Measurements from ENCODE around the gene PRR12. TPM values are rescaled to one million over a fixed set of nuclear protein-coding genes. Genes with fewer than 3 reads are reported as not detected.

PRR12 gene
- total and polyA plus RNA-seq, 9 of the 15 experiments (the other 6 are each of a cell fraction or from before 2014, with no cell fraction given) = 0.01 to 21.1 (median 0.98) TPM

- no peak for TF ChIP-seq ZNF165 (CRISPR knock-in tag; IDR thresholded peaks at IDR 0.05; ENCODE audit: borderline replicate concordance)
- TF ChIP-seq ZNF143 (CRISPR knock-in tag; IDR thresholded peaks at IDR 0.05) = no peak
- no peak for TF ChIP-seq RBM22 (IDR thresholded peaks at IDR 0.05; ENCODE audit: low read depth, low read length, poor library complexity, severe bottlenecking)
- TF ChIP-seq ELF1 (tag; IDR thresholded peaks at IDR 0.05) = peak; percentile 39; the same call in 1 of the 2 replicates
- TF ChIP-seq ZNF324 (CRISPR knock-in tag; IDR thresholded peaks at IDR 0.05) = no peak
- no peak for TF ChIP-seq ZBTB12 (CRISPR knock-in tag; IDR thresholded peaks at IDR 0.05)
- TF ChIP-seq ZNF384 (IDR thresholded peaks at IDR 0.05; ENCODE audit: low read depth, low read length) = peak; percentile 45; the same call in 1 of the 2 replicates
- TF ChIP-seq KLF10 (CRISPR knock-in tag; IDR thresholded peaks at IDR 0.05) = no peak
- TF ChIP-seq ZNF518B (CRISPR knock-in tag; IDR thresholded peaks at IDR 0.05) = no peak
- no peak for TF ChIP-seq SIRT6 (IDR thresholded peaks at IDR 0.05; ENCODE audit: low read depth, low read length)
- TF ChIP-seq ZNF584 (CRISPR knock-in tag; IDR thresholded peaks at IDR 0.05; ENCODE audit: low read depth) = no peak
- no peak for TF ChIP-seq ARID1B (IDR thresholded peaks at IDR 0.05)
- no peak for TF ChIP-seq RB1 (IDR thresholded peaks at IDR 0.05; ENCODE audit: low read depth)
- TF ChIP-seq ATF3 (IDR thresholded peaks at IDR 0.05) = no peak
- TF ChIP-seq ATF3 (CRISPR knock-in tag; conservative IDR thresholded peaks at IDR 0.05) = no peak
- 0 out of 2 replicates have a peak, but pooled peaks have one; percentile 20 for TF ChIP-seq POLR2G (IDR thresholded peaks at IDR 0.05; ENCODE audit: low read depth, low read length)
- no peak for TF ChIP-seq HMG20A (CRISPR knock-in tag; conservative IDR thresholded peaks at IDR 0.05)
- Histone ChIP-seq H3K27me3 (ENCODE audit: control insufficient read depth in 2 of 2, insufficient read depth in 2 of 2, low read length in 2 of 2) (no peaks in the 10 kb centered on the region), H3K79me2 (ENCODE audit: control insufficient read depth, insufficient read depth, low read length) (no peaks in the 10 kb centered on the region), H3K9ac (ENCODE audit: insufficient read depth in 1 of 2, low read depth in 2 of 2, low read length in 2 of 2) (no peak overlapping the region), H3K4me3 (no peak overlapping the region), H2AFZ (ENCODE audit: low read depth, low read length) (no peak overlapping the region), H4K20me1 (replicated peaks; ENCODE audit: control insufficient read depth, insufficient read depth, low read length) (no peaks in the 10 kb centered on the region), H3K4me1 (replicated peaks in 1 of 2; ENCODE audit: control insufficient read depth in 2 of 2, insufficient read depth in 2 of 2, low read length in 2 of 2) (peaks cover 6 to 13% of the 10 kb centered on the region in 2 experiments; a peak in 3 of 5 replicates), H3K36me3 (ENCODE audit: control insufficient read depth, insufficient read depth, low read length) (peaks cover 12% of the 10 kb centered on the region; the same call in 1 of the 3 replicates), H3K4me2 (ENCODE audit: insufficient read depth, low read length) (no peak overlapping the region), H3K27ac (ENCODE audit: extremely low read depth, low read depth, low read length) (no peak overlapping the region), H3K9me3 (replicated peaks; ENCODE audit: control insufficient read depth, insufficient read depth, low read depth, low read length) (no peaks in the 10 kb centered on the region), H3K9me1 (ENCODE audit: control insufficient read depth, insufficient read depth, low read length) (no peaks in the 10 kb centered on the region)
- ChIA-PET CTCF (ENCODE audit: low intra/inter-chr PET ratio) (no interaction called here), POLR2A (interaction anchor here (0.8 to 1.3 kb wide), 3 partner anchors 9 to 12 kb away, joined by 3 to 5 read pairs (median 4); partner anchors contain the start of gene RRAS)
- no peak; the same call in 2 of the 3 replicates for ATAC-seq
- BruUV-seq (replicated peaks) = TSS peak; percentile 37
- no peak for FAIRE-seq
- in situ Hi-C loops (cut with MboI) = no loop called here
- DNase-seq (ENCODE audit: extremely low read depth in 1 of 4, low spot score in 3 of 4) = no peak
- intact Hi-C loops (cut with micrococcal nuclease) = no loop called here
- WGBS (ENCODE audit: insufficient coverage, low coverage, missing lambda C conversion rate) = 37% methylated on average over 9 of the region's 9 CpGs
These were observed 40.1 kb downstream of the PRR12 start for GRCh38 chr19:49631014-49631588.

All from K562 (cell line).